HG03039 (cell line): ENCODE data around the gene NOP14.
"Not testable (repeated sequence)": the region's sequence is repeated elsewhere in the genome, so short reads cannot be mapped to it uniquely, and the experiment has no call there.

Experiments
- ATAC-seq: cut with Tn5 transposase; IDR thresholded peaks from one replicate; pipeline ENCODE4 v1.9.1; 2021; ENCODE audit warnings: mild to moderate bottlenecking, moderate library complexity; ENCODE audit not compliant: unreplicated experiment

The NOP14 gene

DNA sequence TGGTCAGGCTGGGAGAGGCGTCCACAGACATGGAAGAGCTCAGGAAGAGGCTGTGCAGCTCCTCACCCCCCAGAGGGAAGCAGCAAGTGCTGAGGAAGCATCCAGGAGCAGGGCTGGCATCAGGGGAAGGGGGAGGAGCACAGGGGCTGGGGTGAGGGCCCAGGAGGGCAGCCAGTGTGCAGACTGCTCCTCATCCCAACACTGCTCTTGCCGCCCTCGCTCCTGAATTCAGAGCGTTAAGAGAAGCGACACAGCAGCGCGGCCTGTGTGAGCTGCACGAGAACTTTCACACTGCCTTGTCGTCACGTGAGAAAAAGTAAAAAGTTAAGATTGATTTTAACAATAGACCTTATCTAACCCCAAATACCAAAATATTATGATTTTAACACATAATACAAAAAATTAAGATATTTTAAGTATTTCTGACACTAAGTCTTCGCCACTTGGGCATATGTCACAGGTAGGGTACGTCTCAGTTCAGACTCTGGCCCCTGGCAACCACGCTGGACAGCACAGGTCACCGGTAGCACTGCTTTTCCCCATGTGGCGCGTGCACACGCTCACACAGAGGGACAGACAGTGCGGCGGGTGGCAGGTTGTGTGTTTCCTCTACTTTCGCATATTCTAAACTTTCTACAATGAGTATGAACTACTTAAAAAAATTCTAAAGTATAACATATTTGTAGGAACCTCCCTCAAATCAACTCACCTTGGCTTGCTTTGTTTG is 19.7 kb downstream of the NOP14 start:
- no peak for ATAC-seq

DNA sequence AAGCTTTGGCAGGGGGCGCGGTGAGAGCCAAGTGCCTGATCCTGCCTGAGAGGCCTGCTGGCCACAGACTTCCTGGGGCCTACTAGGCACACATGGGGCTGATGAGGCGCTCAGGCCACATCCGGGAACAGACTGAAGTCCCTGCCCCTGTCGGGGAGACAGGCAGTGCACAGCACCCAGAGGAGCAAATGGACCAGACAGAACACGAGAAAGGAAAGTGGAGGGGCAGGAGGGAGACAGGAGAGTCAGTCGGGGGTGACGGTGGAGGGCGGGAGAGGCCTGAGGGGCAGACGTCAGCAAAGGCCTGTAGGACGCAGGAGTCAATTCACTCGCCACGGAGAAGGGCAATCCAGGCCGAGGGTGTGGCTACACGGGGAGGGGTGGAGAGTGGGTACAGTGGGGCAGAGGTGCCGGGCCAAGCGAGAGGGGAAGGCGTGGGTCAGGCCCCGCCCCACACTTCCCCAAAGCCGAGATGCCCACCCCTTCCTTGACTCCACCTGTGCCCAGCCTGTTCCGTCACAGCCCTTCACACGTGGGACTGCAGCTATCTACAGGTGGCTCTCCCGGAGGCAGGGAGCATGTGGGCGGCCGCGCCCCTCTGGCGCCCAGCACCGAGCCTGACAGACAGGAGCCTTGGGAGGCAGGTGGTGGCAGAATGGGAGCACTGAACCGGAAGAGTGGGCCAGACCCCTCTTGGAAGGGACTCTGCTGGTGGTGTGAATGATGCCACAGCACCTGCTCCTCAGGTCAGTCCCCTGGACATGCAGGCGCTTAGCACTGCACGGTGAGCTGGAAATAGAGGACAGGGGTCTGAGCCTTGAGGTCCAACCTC is 20.5 kb downstream of the NOP14 start:
- no peak for ATAC-seq

DNA sequence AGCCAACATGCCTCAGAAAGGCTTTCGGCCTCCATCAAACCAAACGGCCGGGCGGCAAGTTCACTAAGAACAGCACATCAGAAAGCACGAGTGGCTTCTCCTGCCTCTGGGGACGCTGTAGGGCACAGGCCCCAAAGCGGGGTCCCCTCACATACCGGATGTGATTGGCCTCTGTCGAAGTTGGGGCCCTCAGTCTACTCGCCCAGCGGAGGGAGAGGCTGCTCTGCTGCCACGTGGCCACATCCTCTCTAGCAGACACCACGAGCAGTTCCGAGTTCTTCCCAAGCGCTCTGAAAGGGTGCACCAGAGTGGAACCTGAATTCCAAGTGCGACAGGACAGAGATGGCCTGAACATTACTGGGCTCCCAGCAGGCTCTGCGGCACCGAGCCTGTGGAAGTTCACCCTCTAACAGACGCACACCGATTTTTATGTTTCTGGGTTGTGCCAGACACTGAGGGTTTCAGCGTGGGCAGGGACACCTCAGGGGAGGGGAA is 21.1 kb downstream of the NOP14 start:
- ATAC-seq: no peak

GRCh38 chr4:2941138-2942036 is 21.8 kb downstream of the NOP14 start:
- ATAC-seq: no peak

GRCh38 chr4:2940267-2941137 is 22.7 kb downstream of the NOP14 start:
- no peak for ATAC-seq

- no peak for ATAC-seq
Measured at GRCh38 chr4:2939383-2940243, 23.6 kb downstream of the NOP14 start.

GRCh38 chr4:2938906-2939305 is 24.3 kb downstream of the NOP14 start:
- no peak for ATAC-seq

GRCh38 chr4:2938411-2938810 is 24.8 kb downstream of the NOP14 start:
- ATAC-seq: not testable (repeated sequence)

- no peak for ATAC-seq
Measured at GRCh38 chr4:2937986-2938385, 25.2 kb downstream of the NOP14 start.

DNA sequence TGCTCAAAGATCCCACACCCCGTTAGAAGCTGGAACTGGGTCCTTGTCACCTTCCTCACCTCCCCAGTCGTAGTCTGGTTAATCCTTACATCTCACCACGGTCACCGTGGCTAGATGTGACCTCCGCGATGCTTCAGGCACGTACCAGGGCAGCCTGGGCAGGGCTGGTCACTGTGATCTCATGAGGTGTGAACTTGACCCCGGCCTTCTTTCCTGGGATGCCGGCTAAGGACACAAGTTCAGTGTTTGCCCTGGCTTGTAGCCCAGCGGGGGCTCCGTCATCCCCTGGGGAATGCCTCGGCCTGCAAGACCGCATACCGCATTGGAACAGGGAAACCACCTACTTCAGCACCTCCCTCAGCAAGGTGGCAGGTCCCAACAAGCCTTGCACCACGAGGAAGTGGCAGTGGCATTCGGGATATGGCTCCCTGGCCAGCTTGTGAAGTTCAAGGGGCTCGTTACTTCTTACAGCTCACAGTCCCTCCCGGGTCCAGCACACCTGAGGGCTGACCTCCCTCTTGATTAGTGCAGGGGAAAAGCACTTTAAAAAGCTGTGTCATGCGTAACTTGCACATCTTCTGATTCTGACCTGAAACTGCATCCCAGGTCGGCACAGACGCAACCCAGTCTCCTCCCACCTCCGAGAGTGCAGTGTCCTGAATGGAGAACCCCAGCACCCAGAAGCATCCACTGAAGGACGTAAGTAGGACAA is 25.9 kb downstream of the NOP14 start:
- ATAC-seq: no peak

GRCh38 chr4:2936773-2937145 is 26.4 kb downstream of the NOP14 start:
- no peak for ATAC-seq

DNA sequence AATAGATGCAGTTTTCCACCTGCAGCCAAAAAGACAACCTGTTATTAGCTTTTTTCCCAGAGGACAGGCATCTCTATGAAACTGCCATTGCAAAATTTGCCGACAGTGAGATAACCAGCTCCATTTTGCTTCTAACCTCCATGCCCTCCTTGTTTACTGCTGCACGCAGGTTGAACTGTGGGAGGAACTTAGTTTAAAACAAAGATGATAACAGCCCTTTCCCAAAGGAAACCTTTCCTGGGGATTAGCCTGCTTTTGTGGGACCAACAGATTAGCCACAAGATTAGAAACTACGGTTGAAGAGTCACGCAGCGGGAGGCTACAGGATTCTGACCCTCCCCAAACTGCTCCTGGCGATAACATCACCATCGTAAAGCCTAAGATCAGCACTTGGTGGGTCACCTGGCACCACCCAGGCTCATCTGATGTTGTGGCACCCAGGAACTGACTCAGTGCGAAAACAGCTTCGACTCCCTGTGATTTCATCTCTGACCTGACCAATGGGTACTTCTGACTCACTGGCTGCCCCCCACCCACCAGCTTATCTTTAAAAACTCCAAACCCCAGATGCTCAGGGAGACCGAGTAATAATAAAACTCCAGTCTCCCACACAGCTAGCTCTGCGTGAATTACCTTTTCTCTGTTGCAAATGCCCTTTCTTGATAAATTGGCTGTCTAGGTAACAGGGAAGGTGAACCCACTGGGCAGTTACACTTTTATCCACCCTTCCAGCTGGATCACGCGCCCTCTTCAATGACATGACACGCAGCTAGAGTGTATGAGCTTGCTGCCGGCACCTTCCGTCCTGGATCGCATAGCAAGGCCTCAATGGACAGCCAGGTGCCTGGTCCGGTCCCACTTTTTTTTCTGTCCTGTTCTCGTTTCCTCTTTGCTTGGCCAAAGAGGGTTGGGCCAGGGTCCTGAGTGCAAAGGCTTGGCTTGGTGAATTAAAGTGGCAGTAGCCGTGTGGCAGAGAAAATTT is 27.2 kb downstream of the NOP14 start:
- no peak for ATAC-seq

DNA sequence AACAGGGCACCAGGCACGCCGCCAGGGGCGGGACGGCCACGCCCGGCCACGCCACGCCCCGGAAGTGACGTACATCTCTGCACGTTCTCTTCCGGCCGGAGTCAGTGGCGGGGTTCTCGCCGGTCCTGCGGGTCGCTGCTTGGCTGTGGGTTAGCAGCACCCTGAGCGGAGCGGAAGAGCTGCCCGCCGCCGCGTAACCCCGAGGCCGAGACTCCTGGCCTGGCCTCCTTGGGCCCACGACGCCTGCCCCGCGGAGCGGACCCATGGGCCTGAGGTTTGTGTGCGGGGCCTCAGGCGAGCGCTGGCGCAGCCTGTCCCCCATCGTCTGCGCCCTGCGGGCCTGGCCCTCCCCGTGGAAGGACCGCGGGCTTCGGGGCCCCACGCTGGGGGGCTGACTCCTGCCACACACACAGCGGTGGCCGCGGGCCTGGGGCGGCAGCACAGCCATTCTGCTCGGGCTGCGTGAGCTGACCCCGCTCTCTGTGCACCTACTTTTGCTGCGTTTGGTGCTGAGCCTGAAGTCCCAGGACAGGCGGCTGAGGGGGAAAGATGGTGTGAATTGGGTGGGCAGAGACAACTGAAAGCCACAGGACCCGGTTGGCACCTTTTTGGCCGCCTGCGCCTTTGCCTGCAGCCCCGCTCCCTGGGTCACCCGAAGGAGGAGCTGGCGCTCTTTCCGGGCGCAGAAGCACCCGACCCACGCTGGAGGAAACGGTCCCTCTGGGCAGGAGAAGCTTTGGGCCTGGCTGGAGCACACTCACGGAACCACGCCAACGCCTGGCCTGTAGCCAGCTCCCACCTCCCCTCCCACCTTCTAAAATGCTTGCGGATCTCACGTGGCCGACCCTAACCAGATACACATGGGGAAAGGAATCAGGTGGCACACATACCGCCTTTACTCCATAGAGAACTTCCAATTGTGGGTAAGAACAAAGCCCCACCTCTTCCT is 28.1 kb downstream of the NOP14 start:
- ATAC-seq: peak; percentile 38

DNA sequence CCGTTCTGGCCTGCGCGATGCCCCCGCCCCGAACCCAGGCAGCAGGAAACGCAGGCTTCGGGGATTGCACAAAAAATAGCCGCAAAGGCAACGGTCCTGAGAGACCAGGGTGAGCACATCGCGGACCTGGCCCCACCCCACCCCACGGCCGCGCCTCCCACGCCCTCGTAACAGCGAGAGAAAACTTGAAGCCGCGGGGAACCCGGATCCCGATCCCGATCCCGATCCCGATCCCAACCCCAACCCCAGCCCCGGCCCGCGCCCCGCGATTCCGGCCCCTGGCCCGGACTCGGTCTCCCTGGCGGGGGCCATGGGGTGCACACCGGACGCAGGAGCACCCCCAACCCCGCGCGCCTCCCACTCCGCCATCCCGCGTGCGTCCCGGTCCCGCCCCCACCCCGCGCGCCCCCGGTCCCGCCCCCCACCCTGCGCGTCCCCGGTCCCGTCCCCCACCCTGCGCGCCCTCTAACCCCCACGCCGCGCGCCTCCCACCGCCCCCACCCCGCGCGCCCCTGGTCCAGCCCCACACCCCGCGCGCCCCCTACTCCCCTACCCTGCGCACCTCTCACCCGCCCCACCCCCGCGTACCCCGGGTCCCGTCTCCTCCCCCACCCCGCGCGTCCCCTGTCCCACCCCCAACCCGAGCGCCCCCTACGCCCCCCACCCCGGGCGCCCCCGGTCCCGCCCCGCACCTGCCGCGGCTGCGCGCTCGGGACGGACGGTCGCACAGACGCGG is 29.0 kb downstream of the NOP14 start:
- ATAC-seq: no peak

- no peak for ATAC-seq
Measured at GRCh38 chr4:2933566-2934076, 29.6 kb downstream of the NOP14 start.
